Measurements from ENCODE around the gene DLEC1. TPM values are rescaled to one million over a fixed set of nuclear protein-coding genes. Genes with fewer than 3 reads are reported as not detected.

Gene DLEC1
- total RNA-seq, 1 experiment from 2014 or later, result 0.81 TPM

- TF ChIP-seq ZBTB21 (CRISPR knock-in tag; IDR thresholded peaks at IDR 0.05; ENCODE audit: borderline replicate concordance), result no peak
- TF ChIP-seq ESRRA (CRISPR knock-in tag; IDR thresholded peaks at IDR 0.05; ENCODE audit: borderline replicate concordance), result no peak
- TF ChIP-seq E2F5 (CRISPR knock-in tag; IDR thresholded peaks at IDR 0.05), result no peak
- TF ChIP-seq SP1 (CRISPR knock-in tag; conservative IDR thresholded peaks at IDR 0.05), result no peak
- TF ChIP-seq ATF1 (CRISPR knock-in tag; IDR thresholded peaks at IDR 0.05), result no peak
- no peak for TF ChIP-seq SMAD4 (CRISPR knock-in tag; IDR thresholded peaks at IDR 0.05)
- TF ChIP-seq SMAD3 (CRISPR knock-in tag; IDR thresholded peaks at IDR 0.05; ENCODE audit: borderline replicate concordance), result no peak
- no peak for TF ChIP-seq SOX15 (CRISPR knock-in tag; IDR thresholded peaks at IDR 0.05)
Observed at GRCh38 chr3:38004415-38005075, 34.5 kb upstream of the DLEC1 start (continued).

- no peak for ATAC-seq
- TF ChIP-seq RELA (CRISPR knock-in tag; IDR thresholded peaks at IDR 0.05; ENCODE audit: borderline replicate concordance) (no peak), MLX (CRISPR knock-in tag; IDR thresholded peaks at IDR 0.05) (no peak), E2F4 (CRISPR knock-in tag; IDR thresholded peaks at IDR 0.05; ENCODE audit: borderline replicate concordance, low read depth) (no peak), ERG (CRISPR knock-in tag; IDR thresholded peaks at IDR 0.05) (no peak), MXD4 (CRISPR knock-in tag; IDR thresholded peaks at IDR 0.05; ENCODE audit: borderline replicate concordance) (no peak), ZNF396 (CRISPR knock-in tag; IDR thresholded peaks at IDR 0.05; ENCODE audit: borderline replicate concordance) (no peak), ZNF423 (CRISPR knock-in tag; IDR thresholded peaks at IDR 0.05) (no peak), ESRRA (CRISPR knock-in tag; IDR thresholded peaks at IDR 0.05; ENCODE audit: borderline replicate concordance) (no peak), MAX (CRISPR knock-in tag; IDR thresholded peaks at IDR 0.05) (no peak), ZNF263 (CRISPR knock-in tag; IDR thresholded peaks at IDR 0.05; ENCODE audit: low read depth) (no peak), ZBTB21 (CRISPR knock-in tag; IDR thresholded peaks at IDR 0.05; ENCODE audit: borderline replicate concordance) (no peak)
- Mint-ChIP-seq H3K9me3 (no peaks in the 10 kb centered on the region), H3K27me3 (ENCODE audit: low read depth) (no peaks in the 10 kb centered on the region), H3K4me3 (no peak overlapping the region), H3K27ac (no peak overlapping the region; the same call in 1 of the 2 replicates), H3K36me3 (peaks cover 10% of the 10 kb centered on the region; the same call in 1 of the 2 replicates), H3K4me1 (peaks cover 5% of the 10 kb centered on the region)
- no peak for DNase-seq (ENCODE audit: low spot score)
- POLR2A ChIA-PET, result no interaction called here
- CTCF ChIA-PET, result interaction anchor here (1.0 to 1.1 kb wide), 2 partner anchors 30 to 657 kb away, joined by 3 to 5 read pairs; no protein-coding TSS in a partner anchor
Observed at GRCh38 chr3:38005076-38006020, 33.7 kb upstream of the DLEC1 start.

GRCh38 chr3:38006031-38006430 is 33.0 kb upstream of the DLEC1 start:
- Mint-ChIP-seq H3K4me3 (no peak overlapping the region), H3K27ac (no peak overlapping the region), H3K4me1 (peaks cover 5% of the 10 kb centered on the region), H3K27me3 (ENCODE audit: low read depth) (no peaks in the 10 kb centered on the region), H3K36me3 (peaks cover 10% of the 10 kb centered on the region; the same call in 1 of the 2 replicates), H3K9me3 (no peaks in the 10 kb centered on the region)
- POLR2A ChIA-PET, result no interaction called here
- DNase-seq (ENCODE audit: low spot score) (no peak), ATAC-seq (no peak)
- CTCF ChIA-PET, result interaction anchor here (1.0 to 1.2 kb wide), 3 partner anchors 9 to 38 kb away, joined by 3 read pairs; no protein-coding TSS in a partner anchor
- TF ChIP-seq ZNF425 (CRISPR knock-in tag; conservative IDR thresholded peaks at IDR 0.05), result no peak
- no peak for TF ChIP-seq SMAD3 (CRISPR knock-in tag; IDR thresholded peaks at IDR 0.05; ENCODE audit: borderline replicate concordance)
- TF ChIP-seq ZNF232 (CRISPR knock-in tag; IDR thresholded peaks at IDR 0.05), result no peak
- TF ChIP-seq NR3C1 (CRISPR knock-in tag; conservative IDR thresholded peaks at IDR 0.05; ENCODE audit: low read depth), result no peak
- TF ChIP-seq JAZF1 (CRISPR knock-in tag; IDR thresholded peaks at IDR 0.05), result no peak
- no peak for TF ChIP-seq FOXJ3 (CRISPR knock-in tag; IDR thresholded peaks at IDR 0.05; ENCODE audit: borderline replicate concordance)
- no peak for TF ChIP-seq ZNF423 (CRISPR knock-in tag; IDR thresholded peaks at IDR 0.05)
- TF ChIP-seq ZNF138 (CRISPR knock-in tag; conservative IDR thresholded peaks at IDR 0.05), result no peak
- TF ChIP-seq ZNF263 (CRISPR knock-in tag; IDR thresholded peaks at IDR 0.05; ENCODE audit: low read depth), result no peak

Measured in WTC11 (cell line).